Glomerular visceral epithelial cell (primary cell): ENCODE measurements around the gene ABCA9.
"Not testable (repeated sequence)": the region's sequence is repeated elsewhere in the genome, so short reads cannot be mapped to it uniquely, and the experiment has no call there.

Experiments used
- DNase-seq: peaks from one replicate; pipeline ENCODE4 v3.0.0-alpha.2; 2016; ENCODE audit errors: extremely low spot score

The ABCA9 gene

GRCh38 chr17:68955181-68955841 lies 105.4 kb downstream of the ABCA9 start, which contains the start of gene ABCA8:
TSS of gene ABCA8 (minus strand) at chr17:68955392. CDS start at chr17:68942034, 13,358 bp downstream.
- no peak for DNase-seq

- DNase-seq, result no peak
Observed at GRCh38 chr17:68954146-68954896, 106.4 kb downstream of the ABCA9 start.

GRCh38 chr17:68953340-68953997 lies 107.3 kb downstream of the ABCA9 start:
- no peak for DNase-seq

- no peak for DNase-seq
Observed at GRCh38 chr17:68950725-68951124, 110.0 kb downstream of the ABCA9 start.

- not testable (repeated sequence) for DNase-seq
Observed at GRCh38 chr17:68947868-68948267, 112.9 kb downstream of the ABCA9 start.

GRCh38 chr17:68944435-68945035 lies 116.2 kb downstream of the ABCA9 start:
- no peak for DNase-seq

- DNase-seq, result not testable (repeated sequence)
Observed at GRCh38 chr17:68943812-68944182, 116.9 kb downstream of the ABCA9 start.

GRCh38 chr17:68943123-68943811 lies 117.5 kb downstream of the ABCA9 start:
- no peak for DNase-seq

GRCh38 chr17:68942389-68942788 lies 118.3 kb downstream of the ABCA9 start:
- no peak for DNase-seq

GRCh38 chr17:68941761-68942160 lies 119.0 kb downstream of the ABCA9 start:
- no peak for DNase-seq

GRCh38 chr17:68939195-68939594 lies 121.5 kb downstream of the ABCA9 start:
- DNase-seq, result no peak

- no peak for DNase-seq
Observed at GRCh38 chr17:68937890-68938514, 122.7 kb downstream of the ABCA9 start.

- no peak for DNase-seq
Observed at GRCh38 chr17:68927516-68927915, 133.2 kb downstream of the ABCA9 start.

- DNase-seq, result no peak
Observed at GRCh38 chr17:68924793-68925720, 135.7 kb downstream of the ABCA9 start.
